Activated CD8-positive, alpha-beta memory T cell treated with anti-CD3 and anti-CD28 coated beads, Interleukin-2, amount 50 U/mL, for 4 hours (primary cell): ENCODE data around the gene POP7.

Experiments
- DNase-seq: peaks from one replicate; pipeline ENCODE4 v3.0.0-alpha.2; 2020

Gene POP7

DNA sequence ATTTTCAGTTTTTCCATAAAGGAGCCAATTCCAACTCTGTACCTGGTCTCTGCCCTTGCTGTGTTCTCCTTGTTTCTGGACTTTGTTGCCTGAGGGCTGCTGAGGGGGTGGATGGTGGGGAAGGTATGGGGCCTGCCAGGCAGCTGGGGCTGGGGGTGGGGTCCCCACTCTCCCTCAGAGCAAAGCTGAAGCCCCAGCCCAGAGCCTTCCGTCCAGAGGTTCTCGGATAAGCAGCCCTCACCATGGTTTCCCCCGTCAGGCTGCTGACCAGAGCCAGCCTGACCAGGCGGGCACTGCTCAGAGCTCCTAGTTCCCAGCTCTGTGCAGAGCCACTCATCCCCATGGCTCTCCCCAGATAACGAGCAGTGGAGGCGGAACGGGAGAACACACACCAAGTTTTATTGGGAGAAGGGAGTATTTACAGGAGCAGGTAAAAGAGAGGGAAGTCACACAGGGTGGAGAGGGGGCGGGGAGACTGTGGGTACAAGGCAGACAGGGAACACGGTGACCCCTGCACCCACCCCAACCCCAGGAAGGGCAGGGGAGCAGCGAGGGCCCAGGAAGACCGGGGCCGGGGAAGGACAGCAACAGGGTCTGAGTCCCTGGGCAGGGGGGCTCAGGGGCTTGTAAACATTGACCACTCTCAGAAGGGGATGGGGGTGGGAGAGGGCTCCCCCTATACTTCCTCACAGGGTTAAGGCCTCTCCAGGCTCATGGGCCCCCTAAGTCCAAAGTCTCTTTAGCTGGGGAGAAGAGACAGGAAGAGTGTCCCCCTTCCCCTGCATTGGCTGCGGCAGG, 26.6 kb upstream of the POP7 start:
- no peak for DNase-seq

DNA sequence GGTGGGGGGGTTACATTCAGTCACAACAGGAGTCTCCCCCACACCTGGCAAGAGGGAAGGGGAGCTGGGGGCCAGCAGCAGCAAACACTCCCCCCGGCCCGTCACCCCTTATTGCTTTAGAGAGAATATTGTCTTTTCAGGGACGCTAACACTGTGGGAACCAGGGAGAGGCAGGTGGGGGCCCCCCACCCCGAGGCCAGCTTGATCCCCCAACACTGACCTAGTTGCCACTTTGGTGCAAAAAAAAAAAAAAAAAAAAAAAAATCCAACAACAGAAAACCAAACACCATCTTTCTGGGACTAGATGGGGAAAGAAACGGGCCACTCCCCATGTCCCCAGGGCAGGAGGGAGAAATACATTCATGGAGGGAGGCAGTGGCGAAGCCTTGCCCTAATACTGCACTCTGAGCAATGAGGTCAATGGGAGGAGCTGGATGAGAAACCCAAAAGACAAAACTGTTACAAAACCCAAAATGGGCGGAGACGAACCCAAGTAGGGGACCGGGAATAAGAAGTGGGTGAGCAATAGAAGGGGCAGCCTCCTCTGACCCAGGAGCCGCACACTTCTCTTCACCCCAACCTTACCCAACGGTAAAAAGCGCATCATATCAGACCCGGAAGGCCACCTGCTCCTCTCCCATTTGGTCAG, 25.9 kb upstream of the POP7 start:
- no peak for DNase-seq

DNA sequence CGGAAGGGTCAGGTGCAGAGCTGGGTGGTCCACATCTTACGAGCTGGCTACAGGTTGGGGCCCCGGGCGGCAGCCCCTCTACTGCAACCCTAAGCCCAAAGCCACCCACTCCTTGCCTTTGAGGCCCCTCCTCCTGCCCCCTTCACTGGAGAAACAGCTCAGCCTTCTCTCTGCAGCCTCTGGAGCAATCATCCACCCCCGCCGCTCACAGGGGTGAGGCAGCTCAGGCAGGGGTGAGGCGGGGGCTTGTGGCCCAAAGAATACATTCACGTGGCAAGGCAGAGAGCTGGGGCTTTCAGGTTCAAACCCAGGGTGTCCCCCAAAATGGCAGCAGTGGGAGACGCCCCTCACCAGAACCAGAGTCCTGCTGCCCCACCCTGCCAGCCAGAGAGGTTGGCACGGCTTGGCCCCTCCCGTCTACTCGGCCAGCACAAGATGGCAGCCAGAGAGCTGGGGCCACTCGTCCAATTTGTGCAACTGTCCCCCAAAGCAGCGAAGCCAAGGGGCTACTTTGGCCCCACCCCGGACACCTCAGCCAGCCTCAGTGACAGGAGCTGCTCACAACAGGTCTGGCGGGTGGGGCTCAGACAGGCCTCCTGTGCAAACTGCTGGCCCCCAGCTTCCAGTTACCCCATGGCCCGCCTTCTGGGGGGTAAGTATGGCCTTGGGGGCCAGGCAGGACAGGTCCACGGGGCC, 25.2 kb upstream of the POP7 start:
- DNase-seq = no peak

DNA sequence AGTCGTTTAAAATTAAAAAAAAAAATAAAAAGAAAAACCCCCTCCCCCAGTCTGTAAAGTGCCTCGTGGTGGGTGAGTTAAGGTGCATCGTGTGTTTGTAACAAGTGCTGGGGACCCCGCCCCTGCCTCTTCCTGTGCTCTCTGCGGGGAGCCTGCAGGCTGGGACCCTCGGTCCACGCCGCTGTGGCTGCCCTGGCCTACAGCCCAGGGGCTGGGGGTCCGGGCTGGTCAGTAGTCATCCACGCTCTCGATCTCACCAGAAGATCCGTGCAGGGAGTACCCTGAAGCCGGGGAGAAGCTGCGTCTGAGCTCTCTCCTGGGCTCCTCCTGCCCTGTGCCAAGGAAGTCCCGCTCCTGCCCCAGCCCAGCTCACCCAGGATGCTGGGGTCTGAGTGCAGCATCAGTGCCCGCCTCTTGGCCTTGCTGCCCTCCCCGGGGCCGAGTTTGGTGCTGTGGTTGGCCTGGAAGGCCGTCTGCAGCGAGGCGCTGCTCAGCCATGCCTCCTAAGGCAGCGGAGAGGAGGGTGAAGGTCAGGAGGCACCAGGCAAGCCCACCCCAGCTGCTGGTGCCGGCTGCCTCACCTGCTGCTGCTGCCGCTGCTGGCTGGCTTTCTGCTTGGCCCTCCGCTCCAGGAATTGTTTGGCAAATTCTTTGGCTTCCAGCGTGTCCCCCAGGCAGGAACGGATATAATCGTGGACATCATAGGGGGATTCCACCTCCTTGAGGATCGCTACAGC, 24.3 kb upstream of the POP7 start:
- no peak for DNase-seq

DNA sequence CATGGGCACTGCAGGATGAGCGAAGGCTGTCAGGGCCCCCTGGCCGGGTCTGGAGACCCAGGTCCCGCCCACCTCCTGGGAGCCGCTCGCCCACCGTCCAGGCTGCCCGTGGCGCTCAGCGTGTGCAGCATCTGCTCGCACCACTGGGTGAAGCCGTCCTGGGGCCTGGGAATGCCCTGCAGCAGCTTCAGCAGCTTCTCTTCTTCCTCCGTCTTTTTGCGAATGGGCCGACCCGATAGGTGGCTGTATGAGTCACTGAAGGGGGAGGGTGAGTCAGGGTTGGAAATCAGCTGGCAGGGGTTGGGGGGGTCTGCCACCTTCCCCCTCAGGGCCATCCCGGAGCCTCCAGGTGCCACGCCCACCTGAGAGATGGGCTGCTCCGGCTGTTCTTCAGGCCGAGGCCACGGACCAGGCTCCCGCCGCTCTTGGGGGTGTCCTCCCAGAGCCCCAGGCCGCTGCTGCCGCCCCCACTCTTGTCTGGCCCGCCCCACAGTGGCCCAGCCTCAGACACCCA, 23.6 kb upstream of the POP7 start:
- DNase-seq = no peak

DNA sequence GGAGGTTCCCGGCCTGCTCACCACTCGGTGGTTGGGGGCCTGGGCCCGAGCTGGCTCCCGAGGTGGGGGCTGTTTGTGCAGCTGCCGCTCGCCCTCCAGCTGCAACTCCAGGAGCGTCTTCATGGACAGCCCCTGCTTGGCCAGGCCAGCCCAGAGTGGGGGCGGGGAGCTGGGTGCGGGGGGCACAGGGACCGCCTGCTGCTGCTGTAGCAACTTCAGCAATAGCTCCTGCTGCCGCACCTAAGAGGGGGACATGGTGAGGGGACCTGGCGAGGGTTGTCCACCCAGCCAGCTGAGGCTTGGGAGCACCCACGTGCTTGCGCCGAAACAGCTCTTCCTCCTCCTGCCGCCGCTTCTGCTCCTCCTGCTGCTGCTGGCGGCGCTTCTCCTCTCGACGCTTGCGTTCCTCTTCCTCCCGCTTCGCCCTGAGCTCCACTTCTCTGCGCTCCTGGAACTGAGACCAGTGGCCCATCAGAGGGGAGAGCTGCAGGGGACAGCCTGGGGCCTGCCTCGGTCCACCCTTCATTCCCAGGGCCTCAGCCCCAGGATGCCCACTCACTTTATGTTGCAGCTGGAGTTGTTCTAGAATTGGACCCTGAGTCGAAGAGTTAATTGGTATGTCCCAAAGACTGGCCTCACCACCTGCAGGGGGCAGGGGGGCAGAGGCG, 22.8 kb upstream of the POP7 start:
- DNase-seq = no peak

DNA sequence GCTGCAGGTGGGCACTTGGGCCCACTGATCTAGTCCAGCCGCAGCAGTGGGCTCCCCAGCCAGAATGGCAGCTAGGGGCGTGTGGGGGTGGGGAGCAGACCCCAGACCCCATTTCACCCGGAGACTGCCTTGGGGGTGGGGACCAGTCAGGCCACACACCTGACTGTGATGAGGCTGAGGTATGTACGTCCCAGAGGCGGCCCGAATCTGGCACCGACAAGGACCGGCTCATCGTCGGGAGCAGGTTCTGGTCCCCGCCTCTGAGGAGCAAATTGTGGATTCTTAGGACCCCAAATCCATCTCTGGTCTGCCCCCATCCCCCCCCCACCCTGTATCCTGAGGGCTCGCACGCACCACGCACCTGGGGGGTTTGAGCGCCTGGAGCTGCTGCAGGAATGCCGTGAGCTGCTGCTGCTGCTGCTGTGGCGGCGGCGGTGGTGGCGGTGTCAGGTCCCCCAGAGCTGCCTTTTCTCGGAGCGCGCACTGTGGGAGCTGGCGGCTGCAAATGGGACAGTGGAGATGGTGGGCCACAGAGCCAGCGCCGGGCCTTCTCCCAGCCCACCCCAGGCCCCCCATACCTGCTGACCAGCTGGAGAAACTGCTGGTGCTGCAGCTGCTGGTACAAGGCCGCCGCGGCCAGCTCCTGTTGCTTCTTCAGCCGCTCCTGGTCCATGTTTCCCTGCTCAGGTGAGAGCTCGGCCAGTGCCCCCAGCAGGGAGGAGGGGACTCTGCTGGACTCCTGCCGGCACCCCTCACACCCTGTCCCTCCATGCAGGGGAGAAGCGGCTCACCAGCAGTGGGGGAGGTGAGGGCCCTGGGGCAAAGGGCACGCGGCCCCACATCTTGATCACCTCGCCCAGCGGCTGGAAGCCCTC, 22.0 kb upstream of the POP7 start:
- DNase-seq = no peak

DNA sequence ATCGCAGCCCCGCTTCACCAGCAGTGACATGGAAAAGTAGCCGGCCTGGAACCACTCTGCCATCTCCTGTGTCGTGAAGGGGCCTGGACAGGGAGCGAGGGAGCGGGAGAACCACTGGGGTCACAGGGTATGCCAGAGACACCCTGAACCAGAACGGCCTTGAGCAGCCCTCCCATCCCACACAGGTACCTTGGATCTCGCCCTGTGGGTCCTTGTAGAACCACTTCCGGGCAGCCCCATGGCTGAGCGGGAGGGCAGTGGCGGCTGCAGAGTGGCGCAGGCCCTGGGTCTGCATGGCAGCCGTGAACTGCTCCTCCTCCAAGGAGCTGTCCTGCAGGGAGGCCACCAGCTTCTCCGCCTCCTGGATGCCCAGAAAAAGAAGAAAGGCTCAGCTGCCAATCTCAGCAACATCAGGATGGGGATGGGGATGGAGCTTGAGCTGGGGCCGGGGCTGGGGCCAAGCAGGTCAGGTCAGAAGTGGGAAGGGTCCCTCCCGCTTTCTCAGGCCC, 21.3 kb upstream of the POP7 start:
- DNase-seq = no peak

DNA sequence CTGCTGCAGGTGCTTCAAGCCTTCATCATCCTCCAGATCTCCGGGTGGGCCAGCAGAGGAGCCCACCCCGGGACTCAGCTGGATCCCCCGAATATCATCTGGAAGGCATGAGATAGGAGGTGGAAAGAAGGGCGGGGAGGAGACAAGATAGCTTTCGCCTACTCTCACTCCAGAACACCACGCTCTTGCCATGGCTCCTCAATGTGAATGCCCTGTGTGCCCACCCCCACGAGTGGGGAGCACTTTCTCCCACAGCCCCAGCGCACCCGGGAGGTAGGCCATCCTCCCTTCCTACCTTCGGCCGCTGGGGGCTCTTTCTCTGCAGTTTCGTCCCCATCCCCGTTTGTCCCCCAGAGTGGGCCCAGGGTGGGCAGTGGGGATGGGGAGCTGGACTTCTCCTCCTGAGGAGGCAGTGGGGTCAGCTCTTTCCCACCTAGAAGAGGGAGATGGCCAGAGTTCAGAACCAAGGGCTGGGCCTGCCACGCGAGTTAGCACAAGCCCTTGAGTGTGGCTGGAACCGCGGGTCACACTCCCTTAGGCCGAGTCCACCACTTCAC, 20.8 kb upstream of the POP7 start:
- DNase-seq = no peak

DNA sequence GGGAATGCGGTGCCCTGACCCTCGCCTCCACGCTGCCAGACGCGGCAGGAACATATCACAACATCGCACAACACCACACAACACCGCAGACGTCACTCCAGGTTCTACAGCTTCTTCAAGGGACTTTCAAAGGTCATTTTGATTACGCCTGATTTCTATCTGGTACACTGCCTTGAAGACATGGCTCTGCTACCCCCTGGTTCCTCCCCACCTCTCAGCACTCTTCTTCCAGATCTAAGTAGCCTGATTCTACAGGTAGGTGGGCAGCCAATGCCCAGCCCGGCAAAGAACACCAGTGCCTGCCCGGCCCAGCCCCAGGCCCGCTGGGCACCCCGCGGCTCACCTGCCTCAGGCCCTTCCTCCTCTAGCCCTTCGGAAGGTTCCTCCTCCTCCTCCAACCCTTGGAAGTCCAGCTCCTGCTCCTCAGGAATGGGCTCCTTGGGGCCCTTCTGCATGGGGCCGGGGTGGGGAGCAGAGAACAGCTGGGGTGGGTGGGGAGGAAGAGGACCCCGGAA, 20.2 kb upstream of the POP7 start:
- no peak for DNase-seq

DNA sequence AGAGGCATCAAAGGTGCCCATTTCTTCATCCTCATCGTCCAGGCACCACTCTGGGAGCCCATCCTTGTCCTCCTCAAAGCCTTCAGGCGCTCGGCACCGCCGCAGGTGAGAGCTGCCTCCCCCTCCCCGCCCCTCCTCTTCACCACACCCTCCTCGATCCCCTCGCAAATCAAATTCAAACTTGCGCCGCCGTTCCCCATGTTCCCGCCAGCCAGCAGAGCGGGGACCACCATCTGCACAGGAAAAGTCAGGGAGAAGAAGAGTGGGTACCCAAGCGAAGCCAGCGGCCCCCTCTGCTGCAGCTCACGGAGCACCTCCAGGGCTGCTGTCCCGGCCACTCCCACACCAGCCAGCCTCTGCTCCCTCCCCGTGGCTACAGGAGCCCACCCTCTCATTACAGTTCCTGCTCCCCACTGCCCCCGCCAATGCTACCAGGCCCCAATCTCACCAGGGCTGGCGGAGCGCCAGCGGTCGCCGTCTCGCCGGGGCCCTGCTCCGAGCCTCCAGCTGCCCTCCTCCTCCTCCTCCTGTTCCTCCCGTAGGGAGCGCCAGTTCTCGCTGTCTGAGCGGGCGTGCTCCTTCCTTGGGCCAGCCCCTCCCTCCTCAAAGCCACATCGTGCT, 19.6 kb upstream of the POP7 start:
- DNase-seq = no peak

DNA sequence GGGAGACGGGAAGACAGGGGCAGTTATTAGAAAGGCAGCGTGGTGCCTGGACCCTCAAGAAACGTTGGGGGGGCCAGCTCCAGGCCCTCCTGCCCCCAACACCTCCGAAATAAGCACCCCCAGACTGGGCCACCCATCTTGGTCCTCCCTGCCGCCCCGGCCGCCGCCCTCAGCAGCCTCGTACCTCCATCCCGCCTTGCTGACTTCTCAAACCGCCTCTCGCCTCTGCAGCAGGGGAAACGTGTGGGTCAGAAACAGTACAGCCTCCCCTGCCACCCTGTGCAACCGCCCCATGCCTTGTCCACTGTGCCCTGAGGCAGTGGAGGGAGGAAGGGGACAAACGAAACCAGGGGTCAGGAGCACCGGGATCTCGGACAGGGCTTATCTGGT, 19.1 kb upstream of the POP7 start:
- DNase-seq = no peak

DNA sequence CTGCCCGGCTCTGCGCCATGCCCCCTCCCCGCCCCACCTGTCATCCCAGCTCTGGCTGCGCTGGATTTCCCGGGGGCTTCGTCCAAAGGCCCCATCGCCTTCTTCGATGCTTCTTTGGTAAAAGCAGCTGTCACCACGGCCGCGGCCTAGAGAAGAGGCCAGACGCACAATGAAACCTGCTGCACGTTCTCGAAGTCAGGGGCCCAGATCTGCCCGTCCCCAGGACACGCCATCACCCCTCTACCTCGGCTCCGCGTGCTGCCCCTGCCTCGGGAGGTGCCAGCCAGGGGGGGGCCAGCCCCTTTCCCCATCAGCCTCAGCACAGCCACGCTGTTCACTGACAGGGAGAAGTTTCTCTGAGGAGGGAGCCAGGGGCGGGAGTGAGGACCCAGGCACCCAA, 18.7 kb upstream of the POP7 start:
- DNase-seq = no peak

DNA sequence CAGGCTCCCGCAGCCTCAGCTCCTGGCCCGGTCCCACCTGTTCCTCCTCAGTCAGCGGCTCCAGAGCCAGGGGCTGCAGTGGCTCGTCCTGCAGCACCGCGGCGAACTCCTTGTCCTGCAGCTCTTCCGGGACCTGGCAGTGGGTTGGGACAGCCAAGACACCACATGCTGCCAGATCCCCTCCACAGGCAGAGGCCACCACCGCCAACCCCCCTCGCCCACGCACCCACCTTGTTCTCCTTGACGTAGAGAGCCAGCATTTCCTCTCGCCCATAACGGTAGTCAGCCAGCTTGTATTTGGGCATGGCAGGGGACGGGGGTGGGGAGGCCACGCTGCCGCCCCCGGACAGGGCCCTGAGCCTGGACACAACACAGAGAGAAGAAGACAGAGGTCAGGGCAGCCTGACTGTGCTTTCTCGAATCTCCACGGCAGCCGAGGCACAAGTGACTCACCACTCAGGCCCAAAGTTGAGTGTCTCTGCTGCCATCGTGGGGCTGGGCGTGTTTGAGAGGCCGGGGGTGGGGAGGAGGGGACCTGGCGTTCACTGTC, 18.1 kb upstream of the POP7 start:
- DNase-seq = no peak

DNA sequence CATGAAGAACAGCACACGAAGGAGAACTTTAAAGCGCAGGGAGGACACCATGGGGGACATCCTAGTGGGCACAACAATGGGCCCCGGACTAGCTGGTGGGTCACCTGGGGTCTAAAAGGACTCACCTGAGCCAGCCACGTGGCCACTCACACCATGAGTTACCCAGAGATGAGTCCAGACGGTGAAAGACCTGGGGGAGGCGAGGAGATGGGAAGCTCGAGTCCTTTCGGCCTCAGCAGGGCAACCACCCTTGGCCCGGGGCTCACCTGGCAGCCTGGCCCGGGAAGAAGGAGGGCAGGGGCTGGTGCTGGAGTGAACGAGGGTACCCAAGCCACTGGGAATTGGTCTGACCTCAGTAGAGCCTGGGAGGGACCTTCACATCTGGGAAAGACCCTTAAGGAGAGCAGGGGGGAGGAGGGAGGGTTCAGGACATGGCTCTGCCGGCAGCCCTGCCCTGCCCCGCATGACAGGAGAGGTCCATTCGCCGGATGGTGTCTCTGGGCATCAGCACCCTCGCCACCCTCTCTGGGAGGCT, 17.5 kb upstream of the POP7 start:
- no peak for DNase-seq

DNA sequence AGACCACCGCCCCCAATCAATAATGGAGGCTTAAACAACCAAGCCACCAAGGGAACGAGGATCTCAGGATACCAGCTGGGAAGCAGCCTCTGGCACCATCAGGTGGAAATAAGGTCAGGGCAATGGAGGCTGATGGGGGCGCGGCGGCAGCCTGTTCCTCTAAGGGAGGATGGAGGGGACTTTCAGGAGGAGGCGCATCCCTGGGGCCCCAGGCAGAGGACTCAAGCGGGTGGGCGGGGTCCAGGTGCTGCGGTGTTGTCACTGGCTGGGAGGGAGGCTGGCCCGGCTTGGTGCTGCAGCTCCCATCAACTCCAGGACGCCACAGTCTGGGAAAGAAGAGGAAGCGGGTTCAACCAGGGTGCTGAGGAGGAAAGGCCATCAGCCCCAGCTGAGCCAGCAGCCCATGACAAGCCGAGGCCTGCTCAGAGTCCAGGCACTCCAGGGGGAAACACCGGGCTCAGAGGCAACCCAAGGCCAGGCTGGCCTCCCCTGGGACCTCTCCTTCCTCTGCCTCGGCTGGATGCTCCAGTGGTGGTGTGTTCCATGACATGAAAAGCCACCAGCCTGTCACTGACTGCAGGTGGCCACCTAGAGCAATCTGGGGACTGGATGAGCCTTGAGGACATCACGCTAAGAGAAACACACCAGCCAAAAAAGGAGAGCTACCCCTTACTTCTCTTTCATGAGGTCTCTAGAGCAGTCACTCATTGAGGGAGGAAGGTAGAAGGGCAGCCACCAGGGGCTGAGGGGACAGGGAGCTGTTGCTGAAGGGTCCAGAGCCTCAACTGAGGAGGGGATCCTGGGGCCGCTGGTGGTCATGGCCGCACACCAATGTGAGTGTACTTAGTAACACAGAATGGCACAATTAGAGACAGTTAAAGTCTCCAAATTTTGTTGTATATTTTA, 16.4 kb upstream of the POP7 start:
- no peak for DNase-seq

DNA sequence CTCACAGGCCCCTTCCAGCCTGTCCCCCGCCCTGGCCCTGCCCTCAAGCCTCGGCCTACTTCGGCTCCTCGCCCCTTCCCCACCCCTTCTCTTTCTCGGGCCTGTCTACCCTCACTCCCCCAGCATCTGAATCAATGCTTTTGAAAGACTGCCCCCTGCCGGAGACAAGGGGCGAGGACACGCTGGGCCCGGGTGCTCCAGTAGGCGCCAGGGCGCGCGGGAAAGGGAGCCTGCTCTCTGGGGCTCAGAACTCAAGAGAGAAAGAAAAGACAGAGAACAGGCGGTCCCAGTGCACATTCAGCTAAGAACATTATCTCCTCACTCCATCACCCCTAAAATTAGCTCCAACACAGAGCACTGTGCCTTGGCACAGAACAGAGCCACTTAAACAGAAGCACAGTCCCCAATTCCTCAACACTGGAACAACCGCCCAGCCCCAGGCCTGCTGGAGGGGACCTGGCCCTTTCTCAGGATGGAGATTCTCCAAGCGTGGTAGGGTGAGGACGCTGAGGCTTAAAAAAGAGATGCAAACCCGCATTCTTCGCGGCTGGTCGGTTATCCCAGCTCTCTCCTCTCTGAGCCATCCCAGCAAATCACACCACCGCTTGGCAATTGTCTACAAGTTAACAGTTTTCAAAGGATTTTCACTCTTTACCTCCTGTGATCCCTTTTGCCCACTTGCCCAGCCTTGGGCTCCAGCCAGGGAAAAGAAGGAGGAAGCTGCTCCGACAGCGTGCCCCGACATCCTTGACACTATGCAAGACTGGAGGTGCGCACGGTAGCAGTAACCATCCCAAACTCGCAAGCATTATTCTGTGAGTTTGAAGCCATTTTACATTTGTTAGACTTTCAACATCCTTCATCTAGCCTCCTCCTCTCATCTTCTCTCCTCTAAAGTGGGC, 14.0 kb upstream of the POP7 start:
- peak; percentile 82 for DNase-seq

DNA sequence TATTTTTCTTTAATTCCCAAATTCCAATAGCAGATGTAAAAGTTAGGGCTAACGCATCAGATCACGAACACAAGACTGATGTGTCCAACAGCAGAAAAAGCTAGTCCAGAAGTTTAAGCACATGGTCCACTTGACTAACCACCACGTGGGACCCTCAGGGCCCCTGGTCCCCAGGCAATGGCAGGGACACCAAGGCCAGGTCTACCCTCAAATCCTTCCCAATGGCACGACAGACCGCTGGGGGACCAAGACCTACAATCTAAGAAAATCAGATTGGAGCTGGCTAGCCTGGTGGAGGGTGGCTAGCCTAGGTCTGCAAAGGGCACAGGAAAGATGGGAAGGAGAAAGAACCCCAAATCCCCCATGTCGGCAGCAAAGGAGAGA, 13.4 kb upstream of the POP7 start:
- no peak for DNase-seq
